WTC11 (cell line): ENCODE data around the gene HOXD12.

Experiments
- CREB1 ChIP-seq: sonication (generic); formaldehyde crosslinking; IDR thresholded peaks from 2 replicates; pipeline ENCODE4 v1.8.0; 2023; ENCODE audit warnings: mild to moderate bottlenecking, missing genetic modification reagents
- CTCF ChIP-seq: fragments of 200-600 bp; IDR thresholded peaks from 2 replicates; pipeline ENCODE4 v1.8.0; 2022; ENCODE audit warnings: antibody characterized with exemption
- HMGXB4 ChIP-seq: sonication (generic); formaldehyde crosslinking; IDR thresholded peaks from 2 replicates; pipeline ENCODE4 v1.8.1; 2023; ENCODE audit warnings: mild to moderate bottlenecking, moderate library complexity, missing genetic modification reagents
- MAX ChIP-seq: sonication (generic); formaldehyde crosslinking; IDR thresholded peaks from 2 replicates; pipeline ENCODE4 v1.8.0; 2022; ENCODE audit warnings: mild to moderate bottlenecking, missing genetic modification reagents
- NR2C2 ChIP-seq: sonication (generic); formaldehyde crosslinking; IDR thresholded peaks from 2 replicates; pipeline ENCODE4 v1.8.0; 2022; ENCODE audit warnings: mild to moderate bottlenecking, missing genetic modification reagents
- USF1 ChIP-seq: sonication (generic); formaldehyde crosslinking; IDR thresholded peaks from 2 replicates; pipeline ENCODE4 v1.8.0; 2022; ENCODE audit warnings: mild to moderate bottlenecking, missing genetic modification reagents
- ZNF232 ChIP-seq: sonication (generic); formaldehyde crosslinking; IDR thresholded peaks from 2 replicates; pipeline ENCODE4 v1.8.0; 2022; ENCODE audit warnings: mild to moderate bottlenecking, missing genetic modification reagents

- TF ChIP-seq CTCF (no peak), MAX (CRISPR knock-in tag) (no peak), ZNF232 (CRISPR knock-in tag) (no peak), NR2C2 (CRISPR knock-in tag) (no peak), HMGXB4 (CRISPR knock-in tag) (no peak), CREB1 (CRISPR knock-in tag) (no peak), USF1 (CRISPR knock-in tag) (no peak)
Observed at GRCh38 chr2:176117823-176118371, 18.3 kb downstream of the HOXD12 start.
